ENCODE data around the gene MSMP.

GRCh38 chr9:35771075-35771433, 17.0 kb upstream of the MSMP start:
- TF ChIP-seq CTCF (IDR thresholded peaks at IDR 0.05; ENCODE audit: insufficient read depth, low read length, poor library complexity, severe bottlenecking) (no peak), EZH2phosphoT487 (conservative IDR thresholded peaks at IDR 0.05; ENCODE audit: low read length) (no peak)
